PC-3 (cell line): Measurements from ENCODE around the gene PBXIP1.
A peak's percentile ranks its signal among the peaks of the same experiment; 100 is the strongest.

Experiments
- CTCF ChIP-seq: fragments of 300-600 bp; sonication (generic); conservative IDR thresholded peaks from 2 replicates; pipeline ENCODE4 v1.5.1; 2017; ENCODE audit warnings: antibody characterized with exemption, low read depth, mild to moderate bottlenecking, low read length
- EZH2 ChIP-seq: fragments of 300-600 bp; sonication (generic); IDR thresholded peaks from one replicate; pipeline ENCODE4 v1.6.1; 2017; ENCODE audit warnings: antibody characterized with exemption, mild to moderate bottlenecking, low read length; ENCODE audit not compliant: unreplicated experiment
- EZH2phosphoT487 ChIP-seq: fragments of 300-600 bp; sonication (generic); IDR thresholded peaks from 2 replicates; pipeline ENCODE4 v1.6.1; 2018; ENCODE audit warnings: mild to moderate bottlenecking, antibody characterized with exemption, low read length, borderline replicate concordance

- no peak for TF ChIP-seq EZH2
- TF ChIP-seq CTCF, result peak; percentile 59
- no peak for TF ChIP-seq EZH2phosphoT487
Measured at GRCh38 chr1:154955718-154956543, at the start of gene PBXIP1.
